ENCODE data around the gene PHF12.

The PHF12 gene

DNA sequence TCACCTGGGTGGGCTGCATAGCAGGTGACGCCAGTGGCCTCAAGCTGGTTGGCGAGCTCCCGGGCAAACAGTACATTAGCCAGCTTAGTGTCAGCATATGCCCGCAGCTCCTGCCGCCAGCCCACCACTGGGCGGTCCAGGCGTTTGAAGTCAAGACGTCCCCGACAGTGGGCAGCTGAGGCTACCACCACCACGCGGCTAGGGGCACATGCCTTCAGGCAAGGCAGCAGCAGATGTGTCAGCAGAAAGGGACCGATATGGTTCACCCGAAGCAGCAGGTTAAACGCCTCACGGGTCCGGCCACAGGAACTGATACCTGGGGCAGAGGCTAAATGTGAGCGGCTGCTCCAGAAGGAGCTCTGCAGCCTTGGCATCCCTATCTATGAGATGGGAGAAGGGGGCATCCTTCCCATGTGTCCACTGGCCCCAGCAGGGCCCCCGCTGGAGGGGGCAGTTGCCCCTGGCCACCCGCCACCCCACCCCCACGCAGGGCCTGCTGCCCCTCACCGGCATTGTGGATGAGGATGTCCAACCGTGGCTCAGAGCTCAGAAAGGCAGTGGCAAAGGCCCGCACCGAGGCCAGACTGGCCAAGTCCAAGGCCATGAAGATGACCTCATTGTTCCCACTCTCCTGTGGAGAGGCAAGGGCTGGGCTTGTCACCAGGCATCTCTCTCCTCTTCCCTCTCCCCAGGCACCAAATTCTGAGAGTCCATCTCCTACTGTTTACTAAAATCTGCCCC, 50.2 kb downstream of the PHF12 start:
- Histone ChIP-seq H3K27me3 (ENCODE audit: insufficient read depth, poor library complexity, severe bottlenecking) (no peaks in the 10 kb centered on the region), H3K4me3 (replicated peaks; ENCODE audit: insufficient read depth, low read length) (peak overlapping the region; percentile 66; the same call in 1 of the 2 replicates), H3K27ac (replicated peaks) (no peak overlapping the region)
- TF ChIP-seq REST (IDR thresholded peaks at IDR 0.05; ENCODE audit: insufficient replicate concordance, low read depth) (no peak), GABPA (IDR thresholded peaks at IDR 0.05; ENCODE audit: low read depth) (no peak), POLR2AphosphoS5 (IDR thresholded peaks at IDR 0.05; ENCODE audit: low read depth) (no peak), SPI1 (IDR thresholded peaks at IDR 0.05; ENCODE audit: borderline replicate concordance, low read depth) (no peak)
- TF ChIP-seq, protein P1, sequence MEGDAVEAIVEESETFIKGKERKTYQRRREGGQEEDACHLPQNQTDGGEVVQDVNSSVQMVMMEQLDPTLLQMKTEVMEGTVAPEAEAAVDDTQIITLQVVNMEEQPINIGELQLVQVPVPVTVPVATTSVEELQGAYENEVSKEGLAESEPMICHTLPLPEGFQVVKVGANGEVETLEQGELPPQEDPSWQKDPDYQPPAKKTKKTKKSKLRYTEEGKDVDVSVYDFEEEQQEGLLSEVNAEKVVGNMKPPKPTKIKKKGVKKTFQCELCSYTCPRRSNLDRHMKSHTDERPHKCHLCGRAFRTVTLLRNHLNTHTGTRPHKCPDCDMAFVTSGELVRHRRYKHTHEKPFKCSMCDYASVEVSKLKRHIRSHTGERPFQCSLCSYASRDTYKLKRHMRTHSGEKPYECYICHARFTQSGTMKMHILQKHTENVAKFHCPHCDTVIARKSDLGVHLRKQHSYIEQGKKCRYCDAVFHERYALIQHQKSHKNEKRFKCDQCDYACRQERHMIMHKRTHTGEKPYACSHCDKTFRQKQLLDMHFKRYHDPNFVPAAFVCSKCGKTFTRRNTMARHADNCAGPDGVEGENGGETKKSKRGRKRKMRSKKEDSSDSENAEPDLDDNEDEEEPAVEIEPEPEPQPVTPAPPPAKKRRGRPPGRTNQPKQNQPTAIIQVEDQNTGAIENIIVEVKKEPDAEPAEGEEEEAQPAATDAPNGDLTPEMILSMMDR (IDR thresholded peaks at IDR 0.05; ENCODE audit: insufficient read depth, low read length) = no peak
- DNase-seq (ENCODE audit: low read depth in 1 of 2, low spot score in 1 of 2) = no peak

- no peak for TF ChIP-seq POLR2AphosphoS5 (IDR thresholded peaks at IDR 0.05; ENCODE audit: low read depth)
- no peak for TF ChIP-seq GABPA (IDR thresholded peaks at IDR 0.05; ENCODE audit: low read depth)
- peak in 1 of 2 experiments; percentile 19 for DNase-seq (ENCODE audit: low read depth in 1 of 2, low spot score in 1 of 2)
- H3K27ac ChIP-seq (replicated peaks) = no peak overlapping the region
- H3K4me3 ChIP-seq (replicated peaks; ENCODE audit: insufficient read depth, low read length) = no peak overlapping the region
- no peaks in the 10 kb centered on the region for H3K27me3 ChIP-seq (ENCODE audit: insufficient read depth, poor library complexity, severe bottlenecking)
These were observed 52.0 kb downstream of the PHF12 start for GRCh38 chr17:28899212-28899815.

- H3K27ac ChIP-seq (replicated peaks) = no peak overlapping the region
- no peak for TF ChIP-seq SPI1 (IDR thresholded peaks at IDR 0.05; ENCODE audit: borderline replicate concordance, low read depth)
- no peak for TF ChIP-seq POLR2AphosphoS5 (IDR thresholded peaks at IDR 0.05; ENCODE audit: low read depth)
- no peak for TF ChIP-seq GABPA (IDR thresholded peaks at IDR 0.05; ENCODE audit: low read depth)
- no peak for TF ChIP-seq REST (IDR thresholded peaks at IDR 0.05; ENCODE audit: insufficient replicate concordance, low read depth)
- TF ChIP-seq, protein P1 (IDR thresholded peaks at IDR 0.05; ENCODE audit: insufficient read depth, low read length) = no peak
- H3K27me3 ChIP-seq (ENCODE audit: insufficient read depth, poor library complexity, severe bottlenecking) = no peaks in the 10 kb centered on the region
- H3K4me3 ChIP-seq (replicated peaks; ENCODE audit: insufficient read depth, low read length) = no peak overlapping the region
- DNase-seq (ENCODE audit: low read depth in 1 of 2, low spot score in 1 of 2) = no peak
These were observed 52.8 kb downstream of the PHF12 start for GRCh38 chr17:28898527-28898955.

GRCh38 chr17:28897769-28898526, 53.4 kb downstream of the PHF12 start:
- peak overlapping the region; percentile 96 for H3K27ac ChIP-seq (replicated peaks)
- TF ChIP-seq POLR2AphosphoS5 (IDR thresholded peaks at IDR 0.05; ENCODE audit: low read depth) (no peak; the same call in 1 of the 2 replicates), GABPA (IDR thresholded peaks at IDR 0.05; ENCODE audit: low read depth) (no peak), SPI1 (IDR thresholded peaks at IDR 0.05; ENCODE audit: borderline replicate concordance, low read depth) (no peak), REST (IDR thresholded peaks at IDR 0.05; ENCODE audit: insufficient replicate concordance, low read depth) (no peak)
- TF ChIP-seq, protein P1 (IDR thresholded peaks at IDR 0.05; ENCODE audit: insufficient read depth, low read length) = no peak
- H3K4me3 ChIP-seq (replicated peaks; ENCODE audit: insufficient read depth, low read length) = peak overlapping the region; percentile 83
- no peaks in the 10 kb centered on the region for H3K27me3 ChIP-seq (ENCODE audit: insufficient read depth, poor library complexity, severe bottlenecking)
- no peak for DNase-seq (ENCODE audit: low read depth in 1 of 2, low spot score in 1 of 2)

Measured in HL-60 (cell line).